Activated CD8-positive, alpha-beta memory T cell treated with anti-CD3 and anti-CD28 coated beads, Interleukin-2, amount 50 U/mL, for 1 hour (primary cell): ENCODE data around the gene ECD.
"Not testable (repeated sequence)": the region's sequence is repeated elsewhere in the genome, so short reads cannot be mapped to it uniquely, and the experiment has no call there.

Experiments used
- DNase-seq: peaks from one replicate; pipeline ENCODE4 v3.0.0-alpha.2; 2020; ENCODE audit errors: extremely low read depth

ECD gene

GRCh38 chr10:73159038-73159648 is 8.7 kb downstream of the ECD start:
- peak; percentile 18 for DNase-seq

- no peak for DNase-seq
These were observed 11.8 kb downstream of the ECD start for GRCh38 chr10:73156054-73156453.

GRCh38 chr10:73152009-73152408 is 15.8 kb downstream of the ECD start:
- DNase-seq, result no peak

GRCh38 chr10:73150633-73151413 is 17.0 kb downstream of the ECD start:
- not testable (repeated sequence) for DNase-seq

GRCh38 chr10:73141603-73142002 is 26.2 kb downstream of the ECD start:
- no peak for DNase-seq

- DNase-seq, result no peak
These were observed 28.6 kb downstream of the ECD start for GRCh38 chr10:73139251-73139650.

GRCh38 chr10:73136627-73137026 is 31.2 kb downstream of the ECD start:
- no peak for DNase-seq

- no peak for DNase-seq
These were observed 33.1 kb downstream of the ECD start for GRCh38 chr10:73134727-73135126.

GRCh38 chr10:73131913-73132686 is 35.7 kb downstream of the ECD start:
- DNase-seq, result no peak

GRCh38 chr10:73131301-73131700 is 36.5 kb downstream of the ECD start:
- DNase-seq, result no peak

- DNase-seq, result no peak
These were observed 41.5 kb downstream of the ECD start for GRCh38 chr10:73126343-73126742.

- no peak for DNase-seq
These were observed 47.9 kb downstream of the ECD start for GRCh38 chr10:73119952-73120351.

- DNase-seq, result no peak
These were observed 48.4 kb downstream of the ECD start for GRCh38 chr10:73119457-73119856.

GRCh38 chr10:73117976-73118743 is 49.6 kb downstream of the ECD start:
- DNase-seq, result no peak

- no peak for DNase-seq
These were observed 51.8 kb downstream of the ECD start for GRCh38 chr10:73116017-73116416.

GRCh38 chr10:73113551-73113950 is 54.3 kb downstream of the ECD start:
- no peak for DNase-seq

GRCh38 chr10:73112032-73112431 is 55.8 kb downstream of the ECD start:
- DNase-seq, result not testable (repeated sequence)

- DNase-seq, result no peak
These were observed 57.4 kb downstream of the ECD start, which contains the start of gene NUDT13 for GRCh38 chr10:73110345-73110849. TSS of gene NUDT13 (plus strand) at chr10:73110455. CDS start at chr10:73114366, 3,911 bp downstream.

- DNase-seq, result not testable (repeated sequence)
These were observed 58.6 kb downstream of the ECD start for GRCh38 chr10:73109248-73109652.

GRCh38 chr10:73106301-73106700 is 61.5 kb downstream of the ECD start:
- DNase-seq, result no peak

- no peak for DNase-seq
These were observed 68.7 kb downstream of the ECD start for GRCh38 chr10:73099141-73099540.

GRCh38 chr10:73097305-73097670 is 70.5 kb downstream of the ECD start:
- DNase-seq, result no peak
